CD8-positive, alpha-beta memory T cell (primary cell): Measurements from ENCODE around the gene ACTMAP. TPM values are rescaled to one million over a fixed set of nuclear protein-coding genes. Genes with fewer than 3 reads are reported as not detected.

Experiments used
- CTCF ChIA-PET: fragments of 350-600 bp; sonication (Branson Sonifier 250); formaldehyde crosslinking; loops from one replicate; lab custom pipeline; 2021; ENCODE audit warnings: antibody characterized with exemption; lab: Charles Lee
- POLR2A ChIA-PET: fragments of 350-600 bp; sonication (Branson Sonifier 250); formaldehyde crosslinking; loops from one replicate; lab custom pipeline; 2021; ENCODE audit warnings: antibody characterized with exemption; lab: Charles Lee
- DNase-seq, 5 donors: peaks; one replicate each; pipeline versions ENCODE4 v3.0.0 to v3.0.0-alpha.2; 2020 to 2022; ENCODE audit warnings: mixed read lengths in 1 of 5
- H3K27ac ChIP-seq: one replicate; pipeline ENCODE4 v1.7.0; 2013; ENCODE audit warnings: low read depth, mild to moderate bottlenecking, low read length, moderate library complexity
- H3K27me3 ChIP-seq: 2 replicates; pipeline ENCODE4 v1.7.0; 2013; ENCODE audit warnings: low read length, mild to moderate bottlenecking; ENCODE audit not compliant: insufficient read depth, poor library complexity, severe bottlenecking
- H3K36me3 ChIP-seq: 2 replicates; pipeline ENCODE4 v1.7.0; 2013; ENCODE audit warnings: mild to moderate bottlenecking, low read length, moderate library complexity; ENCODE audit not compliant: insufficient read depth
- H3K4me1 ChIP-seq: 2 replicates; pipeline ENCODE4 v1.7.0; 2013; ENCODE audit warnings: mild to moderate bottlenecking, low read length, moderate library complexity; ENCODE audit not compliant: insufficient read depth
- H3K4me3 ChIP-seq: 2 replicates; pipeline ENCODE4 v1.7.0; 2013; ENCODE audit warnings: mild to moderate bottlenecking, low read length
- H3K9me3 ChIP-seq: 2 replicates; pipeline ENCODE4 v1.7.0; 2013; ENCODE audit warnings: mild to moderate bottlenecking, low read length
- H3K27ac Mint-ChIP-seq, 8 donors: one replicate each; pipeline ENCODE4 v1.8.0; 2020 to 2021; ENCODE audit warnings: mixed read lengths in 8 of 8, mild to moderate bottlenecking in 6 of 8, inconsistent platforms in 3 of 8, moderate library complexity in 3 of 8
- H3K27me3 Mint-ChIP-seq, 2 donors: one replicate each; pipeline ENCODE4 v1.8.0; 2020 to 2021; ENCODE audit warnings: mixed read lengths in 2 of 2, mild to moderate bottlenecking in 1 of 2, moderate library complexity in 1 of 2
- H3K36me3 Mint-ChIP-seq, 3 donors: one replicate each; pipeline ENCODE4 v1.8.0; 2020 to 2021; ENCODE audit warnings: mixed read lengths in 3 of 3, inconsistent platforms in 1 of 3, mild to moderate bottlenecking in 1 of 3
- H3K4me1 Mint-ChIP-seq, 3 donors: one replicate each; pipeline ENCODE4 v1.8.0; 2020 to 2021; ENCODE audit warnings: mixed read lengths in 3 of 3, inconsistent platforms in 1 of 3, mild to moderate bottlenecking in 1 of 3
- H3K4me3 Mint-ChIP-seq, 7 donors: one replicate each; pipeline ENCODE4 v1.8.0; 2020 to 2021; ENCODE audit warnings: mixed read lengths in 7 of 7, mild to moderate bottlenecking in 6 of 7, moderate library complexity in 4 of 7, inconsistent platforms in 2 of 7
- H3K9me3 Mint-ChIP-seq, 5 donors: one replicate each; pipeline ENCODE4 v1.8.0; 2020 to 2022; ENCODE audit warnings: mixed read lengths in 5 of 5, mild to moderate bottlenecking in 3 of 5, moderate library complexity in 2 of 5, inconsistent platforms in 1 of 5
- polyA plus RNA-seq: library from polyadenylated mRNA; unstranded; fragments of 300-500 nt; fragmentation: Illumina TruSeq; gene quantifications from one replicate; pipeline ENCODE4 v1.2.3, GENCODE V29; 2021
- total RNA-seq, 2 experiments: library from RNA; stranded (reverse); gene quantifications; one replicate each; pipeline ENCODE4 v1.2.3, GENCODE V29; 2021

Gene ACTMAP
- total and polyA plus RNA-seq, 3 experiments from 2014 or later = 2.9 to 10.6 (median 10.3) TPM

DNA sequence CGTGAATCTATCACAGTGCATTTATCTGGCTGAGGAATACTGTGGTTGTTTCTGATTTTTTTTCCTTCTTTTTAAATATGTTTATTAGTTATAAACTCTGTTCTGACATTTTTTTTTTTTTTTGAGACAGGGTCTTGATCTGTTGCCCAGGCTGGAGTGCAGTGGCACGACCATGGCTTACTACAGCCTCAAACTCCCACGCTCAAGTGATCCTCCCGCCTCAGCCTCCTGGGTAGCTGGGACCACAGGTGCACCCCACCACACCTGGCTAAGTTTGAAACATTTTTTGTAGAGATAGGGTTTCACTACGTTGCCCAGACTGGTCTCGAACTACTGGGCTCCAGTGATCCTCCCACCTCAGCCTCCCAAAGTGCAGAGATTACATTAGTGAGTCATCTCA, 53.3 kb downstream of the ACTMAP start:
- Mint-ChIP-seq H3K4me1 (no peaks in the 10 kb centered on the region), H3K9me3 (no peaks in the 10 kb centered on the region), H3K4me3 (no peak overlapping the region), H3K36me3 (peaks cover under 1 to 52% (median 4%) of the 10 kb centered on the region in 3 donors), H3K27me3 (no peaks in the 10 kb centered on the region), H3K27ac (peak overlapping the region in 1 of 8 donors; percentile 78)
- Histone ChIP-seq H3K4me1 (no peaks in the 10 kb centered on the region), H3K27ac (no peak overlapping the region), H3K36me3 (no peaks in the 10 kb centered on the region), H3K4me3 (no peak overlapping the region), H3K9me3 (no peaks in the 10 kb centered on the region), H3K27me3 (no peaks in the 10 kb centered on the region)
- CTCF ChIA-PET = no interaction called here
- DNase-seq = no peak
- POLR2A ChIA-PET = no interaction called here

- H3K36me3 Mint-ChIP-seq = peaks cover 0 to 41% (median 3%) of the 10 kb centered on the region in 3 donors
- DNase-seq = no peak
- Histone ChIP-seq H3K27me3 (no peaks in the 10 kb centered on the region), H3K36me3 (no peaks in the 10 kb centered on the region), H3K27ac (no peak overlapping the region), H3K4me3 (no peak overlapping the region), H3K4me1 (peaks cover 4% of the 10 kb centered on the region), H3K9me3 (no peaks in the 10 kb centered on the region)
- ChIA-PET POLR2A (no interaction called here), CTCF (no interaction called here)
- no peaks in the 10 kb centered on the region for H3K9me3 Mint-ChIP-seq
- H3K27me3 Mint-ChIP-seq = no peaks in the 10 kb centered on the region
- H3K27ac Mint-ChIP-seq = peak overlapping the region in 2 of 8 donors; percentile 58 to 75
- H3K4me1 Mint-ChIP-seq = peaks cover 0 to 4% (median 1%) of the 10 kb centered on the region in 3 donors
- peak overlapping the region in 1 of 7 donors; percentile 12 for H3K4me3 Mint-ChIP-seq
These were observed 54.4 kb downstream of the ACTMAP start for GRCh38 chr19:40695881-40696280.

- no peaks in the 10 kb centered on the region for H3K9me3 Mint-ChIP-seq
These were observed 56.4 kb downstream of the ACTMAP start for GRCh38 chr19:40693896-40694295.

GRCh38 chr19:40693150-40693788, 57.0 kb downstream of the ACTMAP start:
- H3K27ac ChIP-seq = no peak overlapping the region
- no peaks in the 10 kb centered on the region for H3K27me3 Mint-ChIP-seq

More at GRCh38 chr19:40693896-40694295, 56.4 kb downstream of the ACTMAP start:
- ChIA-PET POLR2A (no interaction called here), CTCF (no interaction called here)
- Mint-ChIP-seq H3K27me3 (no peaks in the 10 kb centered on the region), H3K36me3 (peaks cover 0 to 33% (median 0%) of the 10 kb centered on the region in 3 donors), H3K27ac (peak overlapping the region in 3 of 8 donors; percentile 1 to 77 (median 35)), H3K4me3 (no peak overlapping the region), H3K4me1 (peaks cover 0 to 7% (median 4%) of the 10 kb centered on the region in 3 donors)
- DNase-seq = no peak
- Histone ChIP-seq H3K36me3 (no peaks in the 10 kb centered on the region), H3K4me1 (peaks cover 10% of the 10 kb centered on the region), H3K4me3 (no peak overlapping the region), H3K27ac (no peak overlapping the region), H3K9me3 (no peaks in the 10 kb centered on the region), H3K27me3 (no peaks in the 10 kb centered on the region)

GRCh38 chr19:40692212-40692551, 58.1 kb downstream of the ACTMAP start:
- CTCF ChIA-PET = no interaction called here
- H3K9me3 Mint-ChIP-seq = no peaks in the 10 kb centered on the region
- H3K4me1 ChIP-seq = peaks cover 10% of the 10 kb centered on the region
- DNase-seq = no peak
- POLR2A ChIA-PET = no interaction called here
- peaks cover 0 to 7% (median 4%) of the 10 kb centered on the region in 3 donors for H3K4me1 Mint-ChIP-seq
- H3K27me3 ChIP-seq = no peaks in the 10 kb centered on the region
- H3K9me3 ChIP-seq = no peaks in the 10 kb centered on the region
- H3K27ac ChIP-seq = no peak overlapping the region
- peak overlapping the region in 3 of 8 donors; percentile 2 to 78 (median 38) for H3K27ac Mint-ChIP-seq
- no peaks in the 10 kb centered on the region for H3K36me3 ChIP-seq
- H3K27me3 Mint-ChIP-seq = no peaks in the 10 kb centered on the region
- H3K4me3 ChIP-seq = no peak overlapping the region
- H3K4me3 Mint-ChIP-seq = peak overlapping the region in 3 of 7 donors; percentile 32 to 37 (median 34)
- peaks cover 0 to 30% (median 0%) of the 10 kb centered on the region in 3 donors for H3K36me3 Mint-ChIP-seq

More at GRCh38 chr19:40693150-40693788, 57.0 kb downstream of the ACTMAP start:
- Histone ChIP-seq H3K36me3 (no peaks in the 10 kb centered on the region), H3K9me3 (no peaks in the 10 kb centered on the region), H3K27me3 (no peaks in the 10 kb centered on the region), H3K4me1 (peaks cover 10% of the 10 kb centered on the region), H3K4me3 (no peak overlapping the region)
- Mint-ChIP-seq H3K4me3 (no peak overlapping the region), H3K9me3 (no peaks in the 10 kb centered on the region), H3K27ac (peak overlapping the region in 5 of 8 donors; percentile 29 to 87 (median 68)), H3K4me1 (peaks cover 0 to 7% (median 4%) of the 10 kb centered on the region in 3 donors), H3K36me3 (peaks cover 0 to 31% (median 0%) of the 10 kb centered on the region in 3 donors)
- DNase-seq = no peak
- CTCF ChIA-PET = interaction anchor here (0.9 kb wide), 1 partner anchor 64 kb away, joined by 4 read pairs; no protein-coding TSS in a partner anchor
- POLR2A ChIA-PET = no interaction called here

GRCh38 chr19:40691421-40692211, 58.7 kb downstream of the ACTMAP start:
- Mint-ChIP-seq H3K27ac (peak overlapping the region in 2 of 8 donors; percentile 18 to 87), H3K27me3 (no peaks in the 10 kb centered on the region), H3K4me3 (peak overlapping the region in 6 of 7 donors; percentile 28 to 91 (median 44)), H3K9me3 (no peaks in the 10 kb centered on the region), H3K4me1 (peaks cover 0 to 7% (median 4%) of the 10 kb centered on the region in 3 donors), H3K36me3 (peaks cover 0 to 28% (median 0%) of the 10 kb centered on the region in 3 donors)
- peak overlapping the region; percentile 81 for H3K4me3 ChIP-seq
- ChIA-PET CTCF (no interaction called here), POLR2A (interaction anchor here (0.7 to 1.0 kb wide), 3 partner anchors 28 to 107 kb away, joined by 3 to 4 read pairs (median 3); partner anchors contain the start of genes ACTMAP and EGLN2)
- H3K27me3 ChIP-seq = no peaks in the 10 kb centered on the region
- H3K36me3 ChIP-seq = no peaks in the 10 kb centered on the region
- peak overlapping the region; percentile 61 for H3K27ac ChIP-seq
- no peak for DNase-seq
- H3K9me3 ChIP-seq = no peaks in the 10 kb centered on the region
- H3K4me1 ChIP-seq = peaks cover 10% of the 10 kb centered on the region
